Peyer's patch (tissue), 4 donors: ENCODE results near the gene SMIM10L2A. TPM values are rescaled to one million over a fixed set of nuclear protein-coding genes. Genes with fewer than 3 reads are reported as not detected.

Experiments used
- DNase-seq, 3 donors: peaks; one replicate each; pipeline ENCODE4 v3.0.0-alpha.2; 2017 to 2019
- H3K27ac ChIP-seq, 4 donors: fragments of 200-600 bp; sonication (generic); one replicate each; pipeline ENCODE4 v1.5.1; 2016 to 2019
- H3K27me3 ChIP-seq, 2 donors: fragments of 200-600 bp; sonication (generic); one replicate each; pipeline ENCODE4 v1.5.1; 2019
- H3K36me3 ChIP-seq, 3 donors: fragments of 200-600 bp; sonication (generic); one replicate each; pipeline ENCODE4 v1.5.1; 2016 to 2019
- H3K4me1 ChIP-seq, 4 donors: fragments of 200-600 bp; sonication (generic); one replicate each; pipeline ENCODE4 v1.5.1; 2016 to 2019
- H3K4me3 ChIP-seq, 4 donors: fragments of 200-600 bp; sonication (generic); 1 replicate in 3 of 4; 2 replicates in 1 of 4; pipeline ENCODE4 v1.5.1; 2016 to 2019; ENCODE audit warnings: mild to moderate bottlenecking in 1 of 4
- H3K9me3 ChIP-seq, 4 donors: fragments of 200-600 bp; sonication (generic); one replicate each; pipeline ENCODE4 v1.5.1; 2016 to 2019; ENCODE audit warnings: mild to moderate bottlenecking in 1 of 4
- POLR2A ChIP-seq, 2 donors: fragments of 450-650 bp; IDR thresholded peaks; one replicate each; pipeline ENCODE4 v1.5.1; 2017; ENCODE audit warnings: antibody characterized with exemption in 2 of 2, mild to moderate bottlenecking in 2 of 2, moderate library complexity in 2 of 2
- total RNA-seq, 4 donors: library from RNA; depleted of rRNA; stranded (reverse); fragments of >200 nt; gene quantifications; one replicate each; pipeline ENCODE4 v1.1.0, GENCODE V29; 2016
- TF ChIP-seq, protein P1 (sequence below), 6 experiments: fragments of 450-650 bp in 4 of 6; fragments of 200-600 bp in 2 of 6; sonication (generic) in 1 of 6; IDR thresholded peaks; one replicate each; pipeline ENCODE4 v1.5.1; 2017 to 2019; ENCODE audit warnings: antibody characterized with exemption in 6 of 6, mild to moderate bottlenecking in 3 of 6, moderate library complexity in 1 of 6

The SMIM10L2A gene
- total RNA-seq, 4 donors from 2014 or later = 0.35 to 1.2 TPM; not detected in 2

DNA sequence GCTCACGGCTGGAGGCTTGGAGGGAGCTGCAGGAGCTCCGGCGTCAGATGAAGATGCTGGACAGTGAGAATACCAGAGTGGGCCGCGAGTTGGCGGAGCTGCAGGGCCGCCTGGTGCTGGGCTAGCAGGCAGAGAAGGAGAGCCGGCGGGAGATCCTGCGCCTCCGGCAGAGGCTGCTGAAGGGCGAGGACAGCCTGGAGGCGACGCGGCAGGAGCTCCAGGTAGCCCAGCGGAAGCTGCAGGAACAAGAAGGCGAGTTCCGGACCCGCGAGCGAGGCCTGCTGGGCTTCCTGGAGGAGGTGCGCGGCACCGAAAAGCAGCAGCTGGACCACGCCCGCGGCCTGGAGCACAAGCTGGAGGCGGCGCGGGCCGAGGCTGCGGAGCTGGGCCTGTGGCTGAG is 14.7 kb downstream of the SMIM10L2A start:
- no peaks in the 10 kb centered on the region for H3K36me3 ChIP-seq
- no peaks in the 10 kb centered on the region for H3K27me3 ChIP-seq
- TF ChIP-seq, protein P1, sequence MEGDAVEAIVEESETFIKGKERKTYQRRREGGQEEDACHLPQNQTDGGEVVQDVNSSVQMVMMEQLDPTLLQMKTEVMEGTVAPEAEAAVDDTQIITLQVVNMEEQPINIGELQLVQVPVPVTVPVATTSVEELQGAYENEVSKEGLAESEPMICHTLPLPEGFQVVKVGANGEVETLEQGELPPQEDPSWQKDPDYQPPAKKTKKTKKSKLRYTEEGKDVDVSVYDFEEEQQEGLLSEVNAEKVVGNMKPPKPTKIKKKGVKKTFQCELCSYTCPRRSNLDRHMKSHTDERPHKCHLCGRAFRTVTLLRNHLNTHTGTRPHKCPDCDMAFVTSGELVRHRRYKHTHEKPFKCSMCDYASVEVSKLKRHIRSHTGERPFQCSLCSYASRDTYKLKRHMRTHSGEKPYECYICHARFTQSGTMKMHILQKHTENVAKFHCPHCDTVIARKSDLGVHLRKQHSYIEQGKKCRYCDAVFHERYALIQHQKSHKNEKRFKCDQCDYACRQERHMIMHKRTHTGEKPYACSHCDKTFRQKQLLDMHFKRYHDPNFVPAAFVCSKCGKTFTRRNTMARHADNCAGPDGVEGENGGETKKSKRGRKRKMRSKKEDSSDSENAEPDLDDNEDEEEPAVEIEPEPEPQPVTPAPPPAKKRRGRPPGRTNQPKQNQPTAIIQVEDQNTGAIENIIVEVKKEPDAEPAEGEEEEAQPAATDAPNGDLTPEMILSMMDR (IDR thresholded peaks at IDR 0.05) = no peak
- TF ChIP-seq POLR2A (IDR thresholded peaks at IDR 0.05) = no peak
- H3K4me3 ChIP-seq = no peak overlapping the region
- H3K4me1 ChIP-seq = no peaks in the 10 kb centered on the region
- H3K9me3 ChIP-seq = no peaks in the 10 kb centered on the region
- no peak overlapping the region for H3K27ac ChIP-seq
- DNase-seq = no peak

DNA sequence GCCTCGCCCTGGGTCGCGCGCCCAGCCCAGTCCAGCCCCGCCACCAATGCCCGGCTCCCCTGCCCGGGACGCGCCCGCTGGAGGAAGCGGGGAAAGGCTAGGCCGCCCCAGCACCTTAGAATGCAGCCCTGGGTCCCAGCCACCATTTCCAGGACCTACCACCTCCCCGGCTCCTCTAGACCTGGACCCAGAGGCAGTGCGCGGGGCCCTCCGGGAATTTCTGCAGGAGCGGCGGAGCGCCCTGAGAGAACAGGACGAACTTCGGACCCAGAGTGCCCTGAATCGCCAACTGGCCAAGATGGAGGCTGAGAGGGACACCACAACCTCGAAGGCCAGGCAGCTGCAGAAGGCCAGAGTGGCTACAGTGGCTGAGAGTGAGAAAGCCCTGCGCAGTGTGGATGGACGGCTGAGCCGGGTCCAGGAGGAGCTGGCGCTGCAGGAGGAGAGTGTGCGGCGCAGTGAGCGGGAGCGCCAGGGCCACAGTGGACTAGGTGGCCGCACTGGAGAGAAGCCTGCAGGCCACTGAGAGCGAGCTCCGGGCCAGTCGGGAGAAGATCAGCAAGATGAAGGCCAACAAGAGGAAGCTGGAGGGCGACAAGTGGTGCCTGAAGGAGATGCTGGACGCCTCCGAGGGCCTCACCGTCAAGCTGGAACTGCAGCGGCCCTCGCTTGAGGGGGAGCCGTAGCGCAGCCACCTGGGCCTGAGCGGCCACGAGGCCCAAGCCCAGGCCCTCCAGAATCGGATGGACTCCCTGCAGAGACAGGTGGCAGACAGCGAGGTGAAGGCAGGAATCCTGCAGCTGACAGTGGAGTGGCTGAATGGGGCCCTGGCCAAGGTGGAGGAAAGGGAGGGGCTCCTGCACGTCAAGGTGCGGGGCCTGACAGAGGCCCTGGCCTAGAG is 15.5 kb downstream of the SMIM10L2A start:
- no peaks in the 10 kb centered on the region for H3K9me3 ChIP-seq
- H3K27ac ChIP-seq = no peak overlapping the region
- DNase-seq = no peak
- H3K27me3 ChIP-seq = no peaks in the 10 kb centered on the region
- no peak overlapping the region for H3K4me3 ChIP-seq
- H3K36me3 ChIP-seq = no peaks in the 10 kb centered on the region
- TF ChIP-seq, protein P1 (IDR thresholded peaks at IDR 0.05) = no peak
- no peak for TF ChIP-seq POLR2A (IDR thresholded peaks at IDR 0.05)
- H3K4me1 ChIP-seq = no peaks in the 10 kb centered on the region

DNA sequence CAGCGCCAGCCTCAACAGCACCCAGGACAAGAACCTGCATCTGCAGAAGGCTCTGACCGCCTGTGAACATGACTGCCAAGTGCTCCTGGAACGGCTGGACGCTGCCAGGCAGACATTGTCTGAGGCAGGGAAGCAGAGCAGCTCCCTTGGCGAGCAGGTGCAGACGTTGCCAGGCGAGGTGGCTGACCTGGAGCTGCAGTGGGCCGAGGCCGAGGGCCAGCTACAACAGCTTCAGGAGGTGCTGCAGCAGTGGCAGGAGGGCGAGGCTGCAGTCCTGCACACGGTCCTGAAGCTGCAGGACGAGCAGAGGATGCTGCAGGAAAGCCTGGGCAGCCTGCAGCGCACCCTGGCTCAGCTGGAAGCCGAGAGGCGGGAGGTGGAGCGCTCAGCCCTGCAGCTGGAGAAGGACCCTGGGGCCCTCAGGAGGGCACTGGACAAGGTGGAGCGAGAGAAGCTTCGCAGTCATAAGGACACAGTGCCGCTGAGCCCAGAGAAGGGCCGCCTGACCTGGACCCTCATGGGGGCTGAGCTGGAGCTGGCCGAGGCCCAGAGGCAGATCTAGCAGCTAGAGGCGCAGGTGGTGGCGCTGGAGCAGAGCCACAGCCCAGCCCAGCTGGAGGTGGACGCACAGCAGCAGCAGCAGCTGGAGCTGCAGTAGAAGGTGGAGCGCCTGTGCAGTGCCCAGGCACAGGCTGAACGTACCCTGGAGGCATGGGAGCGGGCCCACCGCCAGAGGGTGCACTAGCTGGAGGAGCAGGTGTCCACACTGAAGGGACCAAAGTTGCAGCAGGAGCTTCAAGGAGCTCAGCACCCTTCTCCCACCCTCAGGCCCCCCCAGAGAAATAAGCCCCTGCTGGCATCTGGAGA is 16.4 kb downstream of the SMIM10L2A start:
- Histone ChIP-seq H3K27me3 (no peaks in the 10 kb centered on the region), H3K27ac (no peak overlapping the region), H3K4me1 (no peaks in the 10 kb centered on the region), H3K9me3 (no peaks in the 10 kb centered on the region), H3K36me3 (no peaks in the 10 kb centered on the region), H3K4me3 (no peak overlapping the region)
- no peak for DNase-seq
- TF ChIP-seq, protein P1 (IDR thresholded peaks at IDR 0.05) = no peak
- no peak for TF ChIP-seq POLR2A (IDR thresholded peaks at IDR 0.05)

DNA sequence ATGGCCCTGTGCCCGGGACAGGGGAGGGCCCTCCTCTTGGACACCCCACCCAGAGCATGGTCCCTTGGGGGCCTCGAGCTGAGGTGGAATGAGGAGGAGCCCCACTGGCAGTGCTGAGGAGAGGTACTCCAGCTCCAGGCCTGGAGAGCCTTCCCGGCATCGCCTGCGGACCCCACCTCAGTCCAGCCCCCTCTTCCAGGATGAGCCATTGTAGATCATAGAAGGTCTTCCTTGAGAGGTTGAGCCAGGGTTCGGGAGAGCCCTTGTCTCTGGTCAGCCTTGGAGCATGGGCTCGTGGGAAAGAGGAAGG is 16.9 kb downstream of the SMIM10L2A start:
- Histone ChIP-seq H3K4me1 (no peaks in the 10 kb centered on the region), H3K36me3 (no peaks in the 10 kb centered on the region), H3K9me3 (no peaks in the 10 kb centered on the region), H3K27me3 (no peaks in the 10 kb centered on the region), H3K4me3 (no peak overlapping the region), H3K27ac (no peak overlapping the region)
- TF ChIP-seq, protein P1 (IDR thresholded peaks at IDR 0.05) = no peak
- TF ChIP-seq POLR2A (IDR thresholded peaks at IDR 0.05) = no peak
- no peak for DNase-seq

DNA sequence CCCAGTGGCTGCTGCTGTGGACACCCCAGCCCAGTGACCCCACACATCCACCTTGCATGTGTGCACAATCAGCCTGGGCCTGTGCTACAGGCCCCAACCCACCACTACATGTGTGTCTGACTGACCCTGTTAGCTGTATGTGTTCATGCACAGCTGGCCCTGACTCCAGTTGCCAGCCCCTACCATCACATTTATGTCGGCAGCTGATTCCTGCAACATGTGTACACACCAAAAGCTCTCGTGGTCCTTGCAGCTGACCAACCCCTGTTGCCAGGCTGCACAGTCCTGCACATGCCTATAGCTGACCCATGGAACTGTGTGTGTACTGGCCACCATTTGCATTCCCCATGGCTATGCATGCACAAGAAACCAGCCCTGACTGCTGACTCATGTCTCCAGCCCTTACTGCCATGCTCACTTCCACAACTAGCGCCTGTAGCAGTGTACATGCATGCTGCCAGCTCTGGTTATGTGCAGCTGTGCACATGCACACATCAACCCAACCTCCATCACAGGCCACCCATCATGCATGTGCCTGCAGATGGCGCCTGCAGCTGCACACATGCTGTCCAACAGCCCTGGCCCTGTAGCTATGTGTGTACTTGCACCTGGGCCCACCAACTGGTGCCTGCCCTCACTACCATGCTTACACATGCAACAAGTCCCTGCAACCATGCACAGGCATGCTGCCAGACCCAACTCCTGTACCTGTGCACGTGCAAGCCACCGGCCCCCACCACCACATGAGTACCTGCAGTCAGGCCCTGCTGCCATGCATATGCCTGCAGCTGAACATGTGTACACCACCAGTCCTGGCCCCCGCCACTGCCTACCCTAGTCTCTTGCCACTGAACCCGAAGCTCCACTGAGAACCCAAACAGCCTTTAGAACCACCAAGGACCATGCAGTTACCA is 28.1 kb downstream of the SMIM10L2A start:
- no peaks in the 10 kb centered on the region for H3K9me3 ChIP-seq
- H3K27ac ChIP-seq = no peak overlapping the region
- H3K4me3 ChIP-seq = no peak overlapping the region
- H3K27me3 ChIP-seq = no peaks in the 10 kb centered on the region
- TF ChIP-seq, protein P1 (IDR thresholded peaks at IDR 0.05) = no peak
- TF ChIP-seq POLR2A (IDR thresholded peaks at IDR 0.05) = no peak
- H3K4me1 ChIP-seq = no peaks in the 10 kb centered on the region
- DNase-seq = no peak
- no peaks in the 10 kb centered on the region for H3K36me3 ChIP-seq
